IPS-18c (cell line): ENCODE results near the gene RBM20.
"Not testable (repeated sequence)": the region's sequence is repeated elsewhere in the genome, so short reads cannot be mapped to it uniquely, and the experiment has no call there.

Experiments
- H3K4me3 ChIP-seq: 2 replicates; pipeline ENCODE4 v1.7.0; 2013; ENCODE audit warnings: low read depth, mild to moderate bottlenecking, low read length, moderate library complexity; ENCODE audit not compliant: insufficient read depth
- H3K9me3 ChIP-seq: one replicate; pipeline ENCODE4 v1.6.1; 2013; ENCODE audit warnings: mild to moderate bottlenecking, low read length, moderate library complexity; ENCODE audit not compliant: control insufficient read depth, insufficient read depth

The RBM20 gene

GRCh38 chr10:110684800-110685446 lies 40.8 kb downstream of the RBM20 start:
- Histone ChIP-seq H3K9me3 (no peaks in the 10 kb centered on the region), H3K4me3 (no peak overlapping the region)

GRCh38 chr10:110686047-110686446 lies 41.9 kb downstream of the RBM20 start:
- no peak overlapping the region for H3K4me3 ChIP-seq

GRCh38 chr10:110686949-110687348 lies 42.8 kb downstream of the RBM20 start:
- no peaks in the 10 kb centered on the region for H3K9me3 ChIP-seq

More at GRCh38 chr10:110686047-110686446, 41.9 kb downstream of the RBM20 start:
- no peaks in the 10 kb centered on the region for H3K9me3 ChIP-seq

GRCh38 chr10:110687400-110687799 lies 43.3 kb downstream of the RBM20 start:
- no peak overlapping the region for H3K4me3 ChIP-seq
- H3K9me3 ChIP-seq, result no peaks in the 10 kb centered on the region

More at GRCh38 chr10:110686949-110687348, 42.8 kb downstream of the RBM20 start:
- no peak overlapping the region for H3K4me3 ChIP-seq

- Histone ChIP-seq H3K9me3 (no peaks in the 10 kb centered on the region), H3K4me3 (no peak overlapping the region)
Measured at GRCh38 chr10:110691139-110691538, 47.0 kb downstream of the RBM20 start.

- H3K4me3 ChIP-seq, result no peak overlapping the region
- H3K9me3 ChIP-seq, result no peaks in the 10 kb centered on the region
Measured at GRCh38 chr10:110694263-110694662, 50.1 kb downstream of the RBM20 start.

- Histone ChIP-seq H3K4me3 (no peak overlapping the region), H3K9me3 (no peaks in the 10 kb centered on the region)
Measured at GRCh38 chr10:110694820-110695538, 50.8 kb downstream of the RBM20 start.

GRCh38 chr10:110695539-110695886 lies 51.4 kb downstream of the RBM20 start:
- H3K4me3 ChIP-seq, result no peak overlapping the region
- H3K9me3 ChIP-seq, result no peaks in the 10 kb centered on the region

GRCh38 chr10:110696436-110696835 lies 52.3 kb downstream of the RBM20 start:
- Histone ChIP-seq H3K9me3 (no peaks in the 10 kb centered on the region), H3K4me3 (no peak overlapping the region)

- H3K9me3 ChIP-seq, result no peaks in the 10 kb centered on the region
Measured at GRCh38 chr10:110698340-110698739, 54.2 kb downstream of the RBM20 start.

GRCh38 chr10:110698782-110699201 lies 54.7 kb downstream of the RBM20 start:
- Histone ChIP-seq H3K4me3 (no peak overlapping the region), H3K9me3 (no peaks in the 10 kb centered on the region)

More at GRCh38 chr10:110698340-110698739, 54.2 kb downstream of the RBM20 start:
- no peak overlapping the region for H3K4me3 ChIP-seq

GRCh38 chr10:110699859-110700468 lies 55.8 kb downstream of the RBM20 start:
- H3K4me3 ChIP-seq, result no peak overlapping the region
- no peaks in the 10 kb centered on the region for H3K9me3 ChIP-seq

GRCh38 chr10:110700947-110701616 lies 56.9 kb downstream of the RBM20 start:
- Histone ChIP-seq H3K4me3 (no peak overlapping the region), H3K9me3 (no peaks in the 10 kb centered on the region)

GRCh38 chr10:110701617-110701971 lies 57.5 kb downstream of the RBM20 start:
- Histone ChIP-seq H3K9me3 (no peaks in the 10 kb centered on the region), H3K4me3 (no peak overlapping the region)

GRCh38 chr10:110704070-110704469 lies 59.9 kb downstream of the RBM20 start:
- Histone ChIP-seq H3K9me3 (no peaks in the 10 kb centered on the region), H3K4me3 (no peak overlapping the region)

- Histone ChIP-seq H3K9me3 (no peaks in the 10 kb centered on the region), H3K4me3 (no peak overlapping the region)
Measured at GRCh38 chr10:110704906-110705476, 60.9 kb downstream of the RBM20 start.

- H3K9me3 ChIP-seq, H3K4me3 ChIP-seq: not testable (repeated sequence)
Measured at GRCh38 chr10:110705596-110705995, 61.5 kb downstream of the RBM20 start.
